ENCODE data around the gene NELFA. TPM values are rescaled to one million over a fixed set of nuclear protein-coding genes. Genes with fewer than 3 reads are reported as not detected.
"Not testable (repeated sequence)": the region's sequence is repeated elsewhere in the genome, so short reads cannot be mapped to it uniquely, and the experiment has no call there.

Gene NELFA
- polyA plus RNA-seq, 4 donors, result 12.7 to 35.1 (median 22.6) TPM

GRCh38 chr4:2042947-2043395, 34.2 kb upstream of the NELFA start:
- peaks cover 0 to 3% (median 0%) of the 10 kb centered on the region in 3 donors for H3K36me3 ChIP-seq (ENCODE audit: control insufficient read depth in 3 of 3, insufficient read depth in 2 of 3, low read depth in 1 of 3, low read length in 3 of 3)
- H3K9me3 ChIP-seq (ENCODE audit: control insufficient read depth in 2 of 2, insufficient read depth in 1 of 2, low read depth in 1 of 2, low read length in 1 of 2), result peaks cover 0 to 3% of the 10 kb centered on the region in 2 donors
- H3K4me1 ChIP-seq (ENCODE audit: control insufficient read depth in 3 of 3, insufficient read depth in 2 of 3, low read depth in 1 of 3, low read length in 2 of 3), result peaks cover 0 to 5% (median 2%) of the 10 kb centered on the region in 3 donors
- peak overlapping the region; percentile 10 to 78 (median 70) for H3K4me3 ChIP-seq (ENCODE audit: low read depth in 1 of 3, low read length in 3 of 3)
- peaks cover 0 to 51% (median 2%) of the 10 kb centered on the region in 3 donors for H3K27me3 ChIP-seq (ENCODE audit: control insufficient read depth in 3 of 3, insufficient read depth in 3 of 3, low read length in 3 of 3)
- no peak for DNase-seq
- H3K27ac ChIP-seq (ENCODE audit: low read depth in 1 of 3, low read length in 2 of 3), result no peak overlapping the region
- no peak for FAIRE-seq
- 67 to 80% (median 69%) methylated on average over 8 of the region's 8 CpGs for WGBS, 3 donors

- Histone ChIP-seq H3K4me3 (ENCODE audit: low read depth in 1 of 3, low read length in 3 of 3) (peak overlapping the region; percentile 63 to 78 (median 70)), H3K36me3 (ENCODE audit: control insufficient read depth in 3 of 3, insufficient read depth in 2 of 3, low read depth in 1 of 3, low read length in 3 of 3) (peaks cover 0 to 3% (median 0%) of the 10 kb centered on the region in 3 donors), H3K27me3 (ENCODE audit: control insufficient read depth in 3 of 3, insufficient read depth in 3 of 3, low read length in 3 of 3) (peaks cover 0 to 45% (median 2%) of the 10 kb centered on the region in 3 donors), H3K27ac (ENCODE audit: low read depth in 1 of 3, low read length in 2 of 3) (no peak overlapping the region), H3K9me3 (ENCODE audit: control insufficient read depth in 2 of 2, insufficient read depth in 1 of 2, low read depth in 1 of 2, low read length in 1 of 2) (peaks cover 0 to 3% of the 10 kb centered on the region in 2 donors), H3K4me1 (ENCODE audit: control insufficient read depth in 3 of 3, insufficient read depth in 2 of 3, low read depth in 1 of 3, low read length in 2 of 3) (peaks cover 0 to 5% (median 2%) of the 10 kb centered on the region in 3 donors)
- no peak for FAIRE-seq
- 0 to 2% (median 1%) methylated on average over 16 to 80 of the region's 80 CpGs for WGBS, 3 donors
- peak in 1 of 2 donors; percentile 54 for DNase-seq
Measured at GRCh38 chr4:2042204-2042946, 33.6 kb upstream of the NELFA start.

GRCh38 chr4:2041239-2042130, 32.7 kb upstream of the NELFA start:
- 0 to 1% (median 1%) methylated on average over 76 to 94 of the region's 94 CpGs for WGBS, 3 donors
- DNase-seq (peak; percentile 37 to 79), FAIRE-seq (no peak)
- Histone ChIP-seq H3K4me3 (ENCODE audit: low read depth in 1 of 3, low read length in 3 of 3) (peak overlapping the region; percentile 63 to 78 (median 70)), H3K36me3 (ENCODE audit: control insufficient read depth in 3 of 3, insufficient read depth in 2 of 3, low read depth in 1 of 3, low read length in 3 of 3) (peaks cover 0 to 3% (median 0%) of the 10 kb centered on the region in 3 donors), H3K27ac (ENCODE audit: low read depth in 1 of 3, low read length in 2 of 3) (no peak overlapping the region), H3K9me3 (ENCODE audit: control insufficient read depth in 2 of 2, insufficient read depth in 1 of 2, low read depth in 1 of 2, low read length in 1 of 2) (peaks cover 0 to 3% of the 10 kb centered on the region in 2 donors), H3K27me3 (ENCODE audit: control insufficient read depth in 3 of 3, insufficient read depth in 3 of 3, low read length in 3 of 3) (peaks cover 0 to 38% (median 2%) of the 10 kb centered on the region in 3 donors), H3K4me1 (ENCODE audit: control insufficient read depth in 3 of 3, insufficient read depth in 2 of 3, low read depth in 1 of 3, low read length in 2 of 3) (peaks cover 0 to 12% (median 2%) of the 10 kb centered on the region in 3 donors)

- peaks cover 0 to 33% (median 2%) of the 10 kb centered on the region in 3 donors for H3K27me3 ChIP-seq (ENCODE audit: control insufficient read depth in 3 of 3, insufficient read depth in 3 of 3, low read length in 3 of 3)
- peak overlapping the region in 2 of 3 donors; percentile 63 to 70 for H3K4me3 ChIP-seq (ENCODE audit: low read depth in 1 of 3, low read length in 3 of 3)
- H3K4me1 ChIP-seq (ENCODE audit: control insufficient read depth in 3 of 3, insufficient read depth in 2 of 3, low read depth in 1 of 3, low read length in 2 of 3), result peaks cover 0 to 17% (median 2%) of the 10 kb centered on the region in 3 donors
- H3K27ac ChIP-seq (ENCODE audit: low read depth in 1 of 3, low read length in 2 of 3), result no peak overlapping the region
- FAIRE-seq (no peak), DNase-seq (peak in 1 of 2 donors; percentile 36)
- H3K36me3 ChIP-seq (ENCODE audit: control insufficient read depth in 3 of 3, insufficient read depth in 2 of 3, low read depth in 1 of 3, low read length in 3 of 3), result peaks cover 0 to 3% (median 0%) of the 10 kb centered on the region in 3 donors
- H3K9me3 ChIP-seq (ENCODE audit: control insufficient read depth in 2 of 2, insufficient read depth in 1 of 2, low read depth in 1 of 2, low read length in 1 of 2), result peaks cover 0 to 3% of the 10 kb centered on the region in 2 donors
- 6 to 20% (median 13%) methylated on average over 57 to 91 of the region's 91 CpGs for WGBS, 3 donors
Measured at GRCh38 chr4:2040391-2041238, 31.8 kb upstream of the NELFA start.

GRCh38 chr4:2036866-2037265, 28.1 kb upstream of the NELFA start:
- FAIRE-seq (no peak), DNase-seq (peak in 1 of 2 donors; percentile 51)
- Histone ChIP-seq H3K27ac (ENCODE audit: low read depth in 1 of 3, low read length in 2 of 3) (peak overlapping the region; percentile 34 to 82 (median 37)), H3K27me3 (ENCODE audit: control insufficient read depth in 3 of 3, insufficient read depth in 3 of 3, low read length in 3 of 3) (peaks cover 0 to 18% (median 2%) of the 10 kb centered on the region in 3 donors), H3K4me1 (ENCODE audit: control insufficient read depth in 3 of 3, insufficient read depth in 2 of 3, low read depth in 1 of 3, low read length in 2 of 3) (peaks cover 0 to 18% (median 2%) of the 10 kb centered on the region in 3 donors), H3K36me3 (ENCODE audit: control insufficient read depth in 3 of 3, insufficient read depth in 2 of 3, low read depth in 1 of 3, low read length in 3 of 3) (no peaks in the 10 kb centered on the region), H3K4me3 (ENCODE audit: low read depth in 1 of 3, low read length in 3 of 3) (peak overlapping the region in 2 of 3 donors; percentile 18 to 31), H3K9me3 (ENCODE audit: control insufficient read depth in 2 of 2, insufficient read depth in 1 of 2, low read depth in 1 of 2, low read length in 1 of 2) (no peaks in the 10 kb centered on the region)
- WGBS, 3 donors, result 60 to 67% (median 63%) methylated on average over 7 of the region's 7 CpGs

- H3K9me3 ChIP-seq (ENCODE audit: control insufficient read depth in 2 of 2, insufficient read depth in 1 of 2, low read depth in 1 of 2, low read length in 1 of 2), result no peaks in the 10 kb centered on the region
- peak overlapping the region; percentile 34 to 82 (median 37) for H3K27ac ChIP-seq (ENCODE audit: low read depth in 1 of 3, low read length in 2 of 3)
- peaks cover 0 to 12% (median 0%) of the 10 kb centered on the region in 3 donors for H3K27me3 ChIP-seq (ENCODE audit: control insufficient read depth in 3 of 3, insufficient read depth in 3 of 3, low read length in 3 of 3)
- H3K4me1 ChIP-seq (ENCODE audit: control insufficient read depth in 3 of 3, insufficient read depth in 2 of 3, low read depth in 1 of 3, low read length in 2 of 3), result peaks cover 0 to 13% (median 2%) of the 10 kb centered on the region in 3 donors
- H3K36me3 ChIP-seq (ENCODE audit: control insufficient read depth in 3 of 3, insufficient read depth in 2 of 3, low read depth in 1 of 3, low read length in 3 of 3), result no peaks in the 10 kb centered on the region
- DNase-seq (peak; percentile 92 to 93), FAIRE-seq (no peak)
- 17 to 63% (median 43%) methylated on average over 10 of the region's 10 CpGs for WGBS, 3 donors
- peak overlapping the region in 2 of 3 donors; percentile 18 to 31 for H3K4me3 ChIP-seq (ENCODE audit: low read depth in 1 of 3, low read length in 3 of 3)
Measured at GRCh38 chr4:2036327-2036726, 27.6 kb upstream of the NELFA start.

GRCh38 chr4:2031161-2031560, 22.4 kb upstream of the NELFA start:
- not testable (repeated sequence) for DNase-seq; H3K4me1 ChIP-seq (ENCODE audit: control insufficient read depth in 3 of 3, insufficient read depth in 2 of 3, low read depth in 1 of 3, low read length in 2 of 3); H3K27me3 ChIP-seq (ENCODE audit: control insufficient read depth in 3 of 3, insufficient read depth in 3 of 3, low read length in 3 of 3); H3K36me3 ChIP-seq (ENCODE audit: control insufficient read depth in 3 of 3, insufficient read depth in 2 of 3, low read depth in 1 of 3, low read length in 3 of 3); FAIRE-seq; H3K27ac ChIP-seq (ENCODE audit: low read depth in 1 of 3, low read length in 2 of 3); H3K4me3 ChIP-seq (ENCODE audit: low read depth in 1 of 3, low read length in 3 of 3); H3K9me3 ChIP-seq (ENCODE audit: control insufficient read depth in 2 of 2, insufficient read depth in 1 of 2, low read depth in 1 of 2, low read length in 1 of 2)

Data from small intestine (tissue), 7 donors.